ENCODE measurements around the gene FTCDNL1.

DNA sequence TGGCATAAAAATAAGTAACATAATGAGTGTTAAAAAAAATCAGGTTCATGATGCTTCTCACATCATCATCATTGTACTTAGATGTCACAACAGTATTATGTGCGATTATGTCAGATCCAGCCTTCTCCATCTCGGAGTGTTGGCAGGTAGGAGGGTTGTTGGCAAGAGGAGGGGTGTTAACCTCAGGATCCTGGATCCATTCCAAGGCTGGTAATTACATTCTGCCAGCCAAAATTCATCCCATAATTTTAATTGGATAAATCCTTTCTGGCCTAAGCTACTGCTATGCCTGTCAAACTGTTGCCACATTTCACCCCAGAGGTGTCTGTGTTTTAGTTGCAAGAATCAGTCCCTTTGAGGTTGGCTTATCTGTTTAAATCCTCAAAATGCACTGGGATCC lies 891 bp upstream of the FTCDNL1 start:
- TF ChIP-seq, protein P1, sequence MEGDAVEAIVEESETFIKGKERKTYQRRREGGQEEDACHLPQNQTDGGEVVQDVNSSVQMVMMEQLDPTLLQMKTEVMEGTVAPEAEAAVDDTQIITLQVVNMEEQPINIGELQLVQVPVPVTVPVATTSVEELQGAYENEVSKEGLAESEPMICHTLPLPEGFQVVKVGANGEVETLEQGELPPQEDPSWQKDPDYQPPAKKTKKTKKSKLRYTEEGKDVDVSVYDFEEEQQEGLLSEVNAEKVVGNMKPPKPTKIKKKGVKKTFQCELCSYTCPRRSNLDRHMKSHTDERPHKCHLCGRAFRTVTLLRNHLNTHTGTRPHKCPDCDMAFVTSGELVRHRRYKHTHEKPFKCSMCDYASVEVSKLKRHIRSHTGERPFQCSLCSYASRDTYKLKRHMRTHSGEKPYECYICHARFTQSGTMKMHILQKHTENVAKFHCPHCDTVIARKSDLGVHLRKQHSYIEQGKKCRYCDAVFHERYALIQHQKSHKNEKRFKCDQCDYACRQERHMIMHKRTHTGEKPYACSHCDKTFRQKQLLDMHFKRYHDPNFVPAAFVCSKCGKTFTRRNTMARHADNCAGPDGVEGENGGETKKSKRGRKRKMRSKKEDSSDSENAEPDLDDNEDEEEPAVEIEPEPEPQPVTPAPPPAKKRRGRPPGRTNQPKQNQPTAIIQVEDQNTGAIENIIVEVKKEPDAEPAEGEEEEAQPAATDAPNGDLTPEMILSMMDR (IDR thresholded peaks at IDR 0.05): no peak
- TF ChIP-seq POLR2A (IDR thresholded peaks at IDR 0.05): no peak

Data from body of pancreas (tissue), 4 donors.